Measurements from ENCODE around the gene BMP5. TPM values are rescaled to one million over a fixed set of nuclear protein-coding genes. Genes with fewer than 3 reads are reported as not detected.
"Not testable (repeated sequence)": the region's sequence is repeated elsewhere in the genome, so short reads cannot be mapped to it uniquely, and the experiment has no call there.

The BMP5 gene
- total RNA-seq, 2 experiments from 2014 or later = not detected

DNA sequence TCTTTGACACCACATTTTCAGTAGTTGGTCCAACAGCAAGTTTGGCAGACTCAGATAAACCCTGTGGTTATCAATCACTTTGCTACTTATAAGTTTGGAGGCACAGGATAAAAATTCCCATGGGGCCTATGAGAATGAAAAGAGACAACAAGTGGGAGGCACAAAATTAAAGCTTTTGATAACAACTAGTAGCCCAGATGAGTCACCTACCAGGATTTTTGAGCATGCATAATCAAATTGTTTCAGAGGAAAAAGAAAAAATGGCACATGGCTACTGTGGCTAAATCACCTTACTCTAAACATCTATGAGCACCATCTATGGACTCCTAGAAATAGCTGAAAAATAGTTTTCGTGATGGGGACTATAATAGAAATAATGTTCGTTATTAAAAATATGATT is 40.8 kb upstream of the BMP5 start:
- Mint-ChIP-seq H3K9me3 (peaks cover 3% of the 10 kb centered on the region), H3K4me1 (ENCODE audit: low read depth) (no peaks in the 10 kb centered on the region), H3K27ac (no peak overlapping the region), H3K36me3 (ENCODE audit: low read depth) (no peaks in the 10 kb centered on the region), H3K27me3 (no peaks in the 10 kb centered on the region), H3K4me3 (no peak overlapping the region)
- ATAC-seq (no peak), DNase-seq (no peak)
- TF ChIP-seq, protein P1, sequence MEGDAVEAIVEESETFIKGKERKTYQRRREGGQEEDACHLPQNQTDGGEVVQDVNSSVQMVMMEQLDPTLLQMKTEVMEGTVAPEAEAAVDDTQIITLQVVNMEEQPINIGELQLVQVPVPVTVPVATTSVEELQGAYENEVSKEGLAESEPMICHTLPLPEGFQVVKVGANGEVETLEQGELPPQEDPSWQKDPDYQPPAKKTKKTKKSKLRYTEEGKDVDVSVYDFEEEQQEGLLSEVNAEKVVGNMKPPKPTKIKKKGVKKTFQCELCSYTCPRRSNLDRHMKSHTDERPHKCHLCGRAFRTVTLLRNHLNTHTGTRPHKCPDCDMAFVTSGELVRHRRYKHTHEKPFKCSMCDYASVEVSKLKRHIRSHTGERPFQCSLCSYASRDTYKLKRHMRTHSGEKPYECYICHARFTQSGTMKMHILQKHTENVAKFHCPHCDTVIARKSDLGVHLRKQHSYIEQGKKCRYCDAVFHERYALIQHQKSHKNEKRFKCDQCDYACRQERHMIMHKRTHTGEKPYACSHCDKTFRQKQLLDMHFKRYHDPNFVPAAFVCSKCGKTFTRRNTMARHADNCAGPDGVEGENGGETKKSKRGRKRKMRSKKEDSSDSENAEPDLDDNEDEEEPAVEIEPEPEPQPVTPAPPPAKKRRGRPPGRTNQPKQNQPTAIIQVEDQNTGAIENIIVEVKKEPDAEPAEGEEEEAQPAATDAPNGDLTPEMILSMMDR (IDR thresholded peaks at IDR 0.05) = no peak
- POLR2A ChIA-PET = no interaction called here
- CTCF ChIA-PET = no interaction called here
- intact Hi-C loops (cut with micrococcal nuclease) = no loop called here

DNA sequence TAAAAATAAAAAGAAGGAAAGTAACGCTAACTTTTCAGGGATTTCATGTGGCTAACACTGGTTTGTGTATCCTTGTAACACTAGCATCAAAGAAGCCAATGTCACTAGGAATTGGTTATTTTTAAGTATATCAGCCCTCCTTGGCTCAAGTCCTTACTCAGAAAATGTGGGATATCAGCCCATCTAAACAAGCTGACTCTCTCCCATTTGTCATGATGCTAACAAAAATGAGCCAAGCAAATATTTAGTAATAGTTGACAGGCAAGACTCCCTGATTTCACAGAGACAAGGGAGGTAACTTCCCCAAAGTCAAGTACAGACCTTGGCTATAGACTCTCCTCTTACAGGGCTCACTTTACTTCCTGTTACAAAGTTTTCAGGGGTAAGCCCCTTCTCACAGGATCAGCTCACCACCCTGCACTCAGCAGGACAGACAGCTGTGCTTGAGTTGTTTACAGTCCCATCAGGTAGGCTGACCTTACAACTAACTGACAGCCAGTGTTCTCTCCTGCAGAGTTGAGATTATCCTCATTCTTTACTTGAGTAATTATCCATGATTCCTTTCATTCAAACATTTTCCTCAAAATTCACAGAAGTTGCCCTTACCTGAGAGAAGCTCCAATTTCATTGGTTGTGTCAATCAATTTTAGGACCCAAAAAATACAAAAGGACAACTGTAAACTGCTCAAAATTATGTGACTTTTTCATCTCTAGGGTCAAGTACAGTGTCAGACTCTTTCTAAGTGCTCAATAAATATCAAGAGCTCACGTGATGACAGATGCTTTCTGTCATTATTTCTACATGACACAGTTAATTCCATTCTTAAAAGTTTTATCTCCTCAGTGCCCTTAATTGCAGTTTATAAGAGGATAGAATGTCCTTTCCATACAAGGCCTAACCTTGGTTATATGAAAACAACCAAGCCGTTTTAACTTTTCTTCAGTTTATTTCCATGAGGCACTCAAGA is 38.1 kb upstream of the BMP5 start:
- no peaks in the 10 kb centered on the region for H3K36me3 Mint-ChIP-seq (ENCODE audit: low read depth)
- ATAC-seq = no peak
- no peak overlapping the region for H3K4me3 Mint-ChIP-seq
- ChIA-PET POLR2A (no interaction called here), CTCF (no interaction called here)
- no peak overlapping the region for H3K27ac Mint-ChIP-seq
- DNase-seq = no peak
- no peaks in the 10 kb centered on the region for H3K4me1 Mint-ChIP-seq (ENCODE audit: low read depth)
- H3K27me3 Mint-ChIP-seq = no peaks in the 10 kb centered on the region
- intact Hi-C loops (cut with micrococcal nuclease) = no loop called here
- TF ChIP-seq, protein P1 (IDR thresholded peaks at IDR 0.05) = no peak
- peaks cover 4% of the 10 kb centered on the region for H3K9me3 Mint-ChIP-seq

DNA sequence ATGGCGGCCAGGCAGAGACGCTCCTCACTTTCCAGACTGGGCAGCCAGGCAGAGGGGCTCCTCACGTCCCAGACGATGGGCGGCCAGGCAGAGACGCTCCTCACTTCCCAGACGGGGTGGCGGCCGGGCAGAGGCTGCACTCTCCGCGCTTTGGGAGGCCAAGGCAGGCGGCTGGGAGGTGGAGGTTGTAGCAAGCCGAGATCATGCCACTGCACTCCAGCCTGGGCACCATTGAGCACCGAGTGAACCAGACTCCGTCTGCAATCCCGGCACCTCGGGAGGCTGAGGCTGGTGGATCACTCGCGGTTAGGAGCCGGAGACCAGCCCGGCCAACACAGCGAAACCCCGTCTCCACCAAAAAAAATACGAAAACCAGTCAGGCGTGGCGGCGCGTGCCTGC is 35.1 kb upstream of the BMP5 start:
- ATAC-seq; H3K36me3 Mint-ChIP-seq (ENCODE audit: low read depth); H3K27ac Mint-ChIP-seq; CTCF ChIA-PET; H3K27me3 Mint-ChIP-seq; DNase-seq; intact Hi-C loops (cut with micrococcal nuclease); POLR2A ChIA-PET; H3K4me3 Mint-ChIP-seq; H3K4me1 Mint-ChIP-seq (ENCODE audit: low read depth); H3K9me3 Mint-ChIP-seq: not testable (repeated sequence)

DNA sequence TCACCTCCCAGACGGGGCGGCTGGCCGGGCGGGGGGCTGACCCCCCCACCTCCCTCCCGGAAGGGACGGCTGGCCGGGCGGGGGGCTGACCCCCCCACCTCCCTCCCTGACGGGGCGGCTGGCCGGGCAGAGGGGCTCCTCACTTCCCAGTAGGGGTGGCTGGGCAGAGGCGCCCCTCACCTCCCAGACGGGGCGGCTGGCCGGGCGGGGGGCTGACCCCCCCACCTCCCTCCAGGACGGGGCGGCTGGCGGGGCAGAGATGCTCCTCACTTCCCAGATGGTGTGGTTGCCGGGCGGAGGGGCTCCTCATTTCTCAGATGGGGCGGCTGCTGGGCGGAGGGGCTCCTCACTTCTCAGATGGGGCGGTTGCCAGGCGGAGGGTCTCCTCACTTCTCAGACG is 34.5 kb upstream of the BMP5 start:
- intact Hi-C loops (cut with micrococcal nuclease); POLR2A ChIA-PET; H3K27ac Mint-ChIP-seq; H3K4me3 Mint-ChIP-seq; H3K9me3 Mint-ChIP-seq; H3K27me3 Mint-ChIP-seq; CTCF ChIA-PET; H3K4me1 Mint-ChIP-seq (ENCODE audit: low read depth); H3K36me3 Mint-ChIP-seq (ENCODE audit: low read depth); DNase-seq; ATAC-seq: not testable (repeated sequence)

GRCh38 chr6:55902796-55903195 is 27.4 kb upstream of the BMP5 start:
- no peak overlapping the region for H3K4me3 Mint-ChIP-seq
- no peaks in the 10 kb centered on the region for H3K27me3 Mint-ChIP-seq
- intact Hi-C loops (cut with micrococcal nuclease) = no loop called here
- DNase-seq (no peak), ATAC-seq (no peak)
- ChIA-PET CTCF (no interaction called here), POLR2A (no interaction called here)
- no peaks in the 10 kb centered on the region for H3K36me3 Mint-ChIP-seq (ENCODE audit: low read depth)
- H3K4me1 Mint-ChIP-seq (ENCODE audit: low read depth) = no peaks in the 10 kb centered on the region
- TF ChIP-seq, protein P1 (IDR thresholded peaks at IDR 0.05) = no peak
- peaks cover 1% of the 10 kb centered on the region for H3K9me3 Mint-ChIP-seq
- H3K27ac Mint-ChIP-seq = no peak overlapping the region

GRCh38 chr6:55901765-55902270 is 26.4 kb upstream of the BMP5 start:
- Mint-ChIP-seq H3K9me3 (peaks cover 2% of the 10 kb centered on the region), H3K27ac (no peak overlapping the region), H3K4me3 (no peak overlapping the region), H3K4me1 (ENCODE audit: low read depth) (no peaks in the 10 kb centered on the region), H3K36me3 (ENCODE audit: low read depth) (no peaks in the 10 kb centered on the region), H3K27me3 (no peaks in the 10 kb centered on the region)
- ChIA-PET POLR2A (no interaction called here), CTCF (no interaction called here)
- ATAC-seq (no peak), DNase-seq (no peak)
- intact Hi-C loops (cut with micrococcal nuclease) = no loop called here
- TF ChIP-seq, protein P1 (IDR thresholded peaks at IDR 0.05) = no peak
